Right ventricle myocardium superior (tissue), 1 donor: ENCODE data around the gene YWHAG. TPM values are rescaled to one million over a fixed set of nuclear protein-coding genes. Genes with fewer than 3 reads are reported as not detected.
"Not testable (repeated sequence)": the region's sequence is repeated elsewhere in the genome, so short reads cannot be mapped to it uniquely, and the experiment has no call there.

ENCODE experiments used
- ATAC-seq: fragments of 200-7000 bp; cut with Tn5 transposase; one replicate; pipeline ENCODE4 v1.9.1; 2020; ENCODE audit warnings: mild to moderate bottlenecking; ENCODE audit not compliant: poor library complexity
- DNase-seq: peaks from one replicate; pipeline ENCODE4 v3.0.0-alpha.2; 2020
- intact Hi-C: fragments of 100-400 bp; cut with DNase I; formaldehyde crosslinking; loops from one replicate; pipeline ENCODE4 v1.11.2; 2022
- total RNA-seq: library from RNA; stranded (reverse); fragmentation: NEBNext Ultra II Directional; extraction: Animal tissue kit (Norgen Biotek cat#: 25700); gene quantifications from one replicate; pipeline ENCODE4 v1.2.1, GENCODE V29; 2021
- donor health status: DM: no; HTN: yes; CAD: no; lungs with severe emphysema.

YWHAG gene
- total RNA-seq, 1 donor from 2014 or later, result 219 TPM

DNA sequence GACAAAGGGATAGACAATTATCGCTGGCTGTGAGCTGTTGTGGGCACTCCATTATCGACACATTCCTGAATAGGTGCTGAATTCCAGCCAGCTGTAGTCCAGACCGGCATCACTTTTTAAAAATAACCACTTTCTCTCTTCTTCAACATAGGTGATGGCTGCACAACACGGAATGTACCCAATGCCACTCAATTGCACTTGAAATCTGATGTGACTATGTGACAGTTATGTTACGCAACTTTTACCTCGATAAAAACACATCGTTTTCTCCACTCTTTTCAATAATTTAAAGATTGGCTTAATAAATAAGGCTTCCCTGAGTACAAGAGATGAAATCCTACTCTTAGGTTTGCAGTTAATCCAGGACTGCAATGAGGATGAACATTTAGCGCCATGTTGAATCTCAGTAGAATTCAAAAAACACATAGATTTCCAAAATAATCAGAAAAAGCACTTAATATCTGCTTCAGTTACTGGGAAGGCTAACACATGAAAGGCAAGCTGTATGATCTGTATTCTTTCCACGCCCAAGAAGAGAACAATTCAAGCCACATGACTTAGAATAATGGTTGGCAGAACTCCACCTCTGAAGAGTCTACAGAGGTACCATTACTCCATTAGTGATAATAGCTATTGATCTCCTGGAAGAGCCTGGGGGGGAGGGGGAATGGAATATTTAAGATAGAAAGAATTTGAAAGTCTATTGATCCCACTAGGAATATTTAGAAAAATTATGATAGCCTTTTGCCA is 3.6 kb downstream of the YWHAG start:
- ATAC-seq, result no peak
- DNase-seq, result no peak
- intact Hi-C loops, result no loop called here

DNA sequence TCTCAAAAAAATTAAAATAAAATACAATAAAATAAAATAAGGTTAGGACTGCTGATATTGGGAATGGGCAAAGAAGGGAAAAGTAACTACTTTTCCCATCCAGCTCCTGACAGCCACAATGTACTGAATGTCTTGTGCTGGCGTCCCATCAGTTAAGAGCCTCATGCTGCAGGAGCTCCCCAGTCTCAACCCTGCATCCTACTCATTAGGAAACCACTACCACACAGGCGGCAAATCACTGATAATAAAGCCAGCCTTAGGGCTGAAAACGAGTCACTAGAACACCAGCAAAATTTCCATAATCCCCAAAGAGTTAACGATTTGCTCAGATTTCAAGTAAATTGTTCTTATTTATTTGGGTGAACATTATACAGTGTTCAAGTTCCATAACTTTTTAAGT is 4.3 kb downstream of the YWHAG start:
- DNase-seq (no peak), ATAC-seq (no peak)
- intact Hi-C loops, result no loop called here

DNA sequence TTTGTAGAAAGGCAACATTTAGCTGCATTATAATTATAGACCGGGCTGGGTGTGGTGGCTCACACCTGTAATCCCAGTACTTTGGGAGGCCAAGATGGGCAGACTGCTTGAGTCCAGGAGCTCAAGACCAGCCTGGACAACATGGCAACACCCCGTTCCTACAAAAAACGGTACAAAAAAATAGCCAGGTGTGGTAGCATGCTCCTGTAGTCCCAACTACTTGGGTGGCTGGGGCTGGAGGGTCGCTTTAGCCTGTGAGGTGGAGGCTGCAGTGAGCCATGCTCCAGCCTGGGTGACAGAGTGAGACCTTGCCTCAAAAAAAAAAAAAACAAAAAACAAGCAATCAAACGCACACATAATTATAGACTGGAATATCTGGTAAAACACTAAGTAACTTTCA is 5.0 kb downstream of the YWHAG start:
- ATAC-seq, result no peak
- intact Hi-C loops, result no loop called here
- no peak for DNase-seq

DNA sequence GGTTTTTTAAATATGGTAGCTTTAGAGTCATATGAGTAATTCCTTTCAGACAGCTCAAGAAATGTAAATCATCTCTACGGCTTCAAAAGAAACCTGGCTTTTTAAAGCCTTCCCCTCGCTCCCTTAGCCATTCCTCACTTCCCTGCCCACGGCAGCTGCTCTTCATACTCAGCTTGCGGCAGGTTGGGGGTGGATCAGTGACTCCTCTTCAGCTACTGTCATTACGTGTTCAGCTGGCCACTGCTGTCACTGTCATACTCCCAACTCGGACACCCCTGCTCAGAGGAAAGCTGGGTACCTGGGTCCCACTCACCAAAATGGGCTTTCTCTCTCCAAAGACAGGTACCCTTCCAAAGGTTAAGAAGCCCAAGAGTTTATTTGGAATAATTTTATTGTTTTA is 6.6 kb downstream of the YWHAG start:
- DNase-seq (no peak), ATAC-seq (peak; percentile 9)
- intact Hi-C loops, result no loop called here

DNA sequence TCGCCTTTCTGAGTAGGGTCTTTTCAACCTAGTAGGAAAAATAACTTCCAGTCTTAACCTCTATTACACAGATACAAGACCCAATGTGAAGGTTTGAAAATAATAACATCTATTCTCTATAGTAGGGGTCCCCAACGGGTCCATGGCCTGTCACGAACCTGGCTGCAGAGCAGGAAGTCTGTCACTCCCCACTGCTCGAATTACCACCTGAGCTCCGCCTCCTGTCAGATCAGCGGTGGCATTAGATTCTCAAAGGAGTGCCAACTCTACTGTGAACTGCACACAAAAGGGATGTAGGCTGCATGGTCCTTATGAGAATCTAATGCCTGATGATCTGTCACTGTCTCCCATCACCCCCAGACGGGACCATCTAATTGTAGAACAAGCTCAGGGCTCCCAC is 7.4 kb downstream of the YWHAG start:
- ATAC-seq (no peak), DNase-seq (no peak)
- intact Hi-C loops, result no loop called here

DNA sequence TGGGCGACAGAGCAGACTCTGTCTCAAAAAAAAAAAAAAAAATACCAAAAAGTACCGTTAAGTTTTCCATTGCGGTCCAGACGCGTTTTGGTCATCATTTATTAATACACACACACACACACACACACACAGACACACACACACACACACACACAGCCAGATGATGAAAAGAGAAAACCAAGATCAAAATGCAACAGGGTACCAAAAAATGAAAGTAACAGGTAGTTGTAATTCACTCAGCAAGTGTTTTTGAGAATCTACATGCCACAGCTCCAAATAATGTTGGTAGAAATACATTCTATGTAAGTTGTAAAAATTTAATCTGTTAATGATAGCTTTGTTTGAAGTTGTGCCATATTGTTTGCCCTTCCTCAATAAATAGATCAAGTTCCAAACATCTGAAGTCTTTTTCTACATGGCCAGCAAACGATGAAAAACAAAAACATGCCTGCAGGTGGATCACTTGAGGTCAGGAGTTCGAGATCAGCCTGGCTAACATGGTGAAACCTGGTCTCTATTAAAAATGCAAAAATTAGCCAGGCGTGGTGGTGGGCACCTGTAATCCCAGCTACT is 9.4 kb downstream of the YWHAG start:
- ATAC-seq (no peak), DNase-seq (no peak)
- intact Hi-C loops, result no loop called here

DNA sequence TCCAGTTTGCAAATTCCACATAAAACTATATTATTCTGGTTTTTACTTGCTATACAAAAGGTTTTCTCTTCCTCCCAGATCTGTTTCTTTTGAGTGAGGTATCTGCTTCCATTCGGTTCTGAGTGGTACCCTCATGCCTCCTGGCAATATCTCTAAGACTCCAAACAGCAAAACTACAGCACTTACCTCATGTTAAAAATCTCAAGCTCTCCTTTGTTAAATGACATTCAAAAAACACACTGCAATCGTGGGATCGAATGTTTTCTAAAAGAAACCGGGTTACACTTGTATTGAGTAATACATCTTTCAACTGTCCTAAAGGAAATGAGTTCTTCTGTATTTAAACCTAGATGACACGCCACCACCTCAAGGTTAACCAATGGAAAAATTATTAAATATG is 11.1 kb downstream of the YWHAG start:
- intact Hi-C loops, result no loop called here
- ATAC-seq (no peak), DNase-seq (no peak)

DNA sequence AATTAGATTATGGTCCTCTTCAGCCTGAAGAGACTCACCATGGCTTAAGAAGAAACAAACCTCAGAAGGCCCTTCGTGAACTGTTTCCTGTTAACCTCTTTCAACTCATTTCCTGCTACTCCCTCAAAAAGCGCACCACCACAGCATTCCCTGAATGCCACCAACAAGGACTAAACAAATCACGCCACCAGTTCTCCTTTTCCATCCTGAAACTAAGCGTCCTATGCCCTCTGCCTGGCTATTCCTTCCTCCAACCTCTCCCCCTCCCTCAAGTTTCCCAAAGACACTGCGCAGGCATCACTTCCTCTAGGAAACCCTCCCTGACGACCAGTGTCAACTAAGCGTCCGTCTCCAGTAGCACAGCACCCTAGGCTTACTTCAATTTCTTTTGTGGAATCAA is 12.0 kb downstream of the YWHAG start:
- peak; percentile 13 for ATAC-seq
- DNase-seq, result no peak
- intact Hi-C loops, result no loop called here

DNA sequence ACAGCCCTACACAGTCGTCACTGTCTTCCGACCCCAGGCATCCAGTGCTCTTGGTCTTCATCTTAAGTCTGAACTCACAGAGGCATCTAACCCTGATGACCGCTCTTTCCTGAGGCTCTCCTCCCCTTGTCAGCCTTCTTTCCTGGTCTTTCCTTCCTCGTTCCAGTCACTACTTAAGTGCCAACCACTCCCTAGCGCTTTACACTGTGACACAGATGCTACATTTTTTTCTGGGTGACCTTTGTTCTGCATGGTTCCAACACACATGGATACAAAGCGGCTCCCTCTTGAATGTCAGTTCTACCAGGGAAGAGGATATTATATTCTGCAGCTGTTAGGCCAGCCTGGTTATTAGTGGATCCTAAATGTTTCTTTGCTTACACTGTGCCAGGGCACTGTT is 12.7 kb downstream of the YWHAG start:
- ATAC-seq (peak; percentile 43), DNase-seq (no peak)
- intact Hi-C loops, result no loop called here

DNA sequence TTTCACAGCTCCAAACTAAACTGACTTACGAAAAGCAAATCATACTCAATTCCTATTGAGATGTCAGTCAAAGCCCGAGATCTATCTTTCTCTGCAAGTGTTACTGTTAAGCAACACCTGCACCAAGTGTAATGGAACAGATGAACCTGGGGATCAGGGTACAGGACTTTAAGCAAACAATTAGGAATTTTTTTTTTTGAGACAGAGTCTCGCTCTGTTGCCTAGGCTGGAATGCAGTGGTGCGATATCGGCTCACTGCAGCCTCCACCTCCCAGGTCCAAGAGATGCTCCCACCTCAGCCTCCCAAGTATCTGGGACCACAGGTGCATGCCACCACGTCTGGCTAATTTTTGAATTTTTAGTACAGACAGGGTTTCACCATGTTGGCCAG is 14.9 kb downstream of the YWHAG start:
- DNase-seq, result no peak
- intact Hi-C loops, result no loop called here

DNA sequence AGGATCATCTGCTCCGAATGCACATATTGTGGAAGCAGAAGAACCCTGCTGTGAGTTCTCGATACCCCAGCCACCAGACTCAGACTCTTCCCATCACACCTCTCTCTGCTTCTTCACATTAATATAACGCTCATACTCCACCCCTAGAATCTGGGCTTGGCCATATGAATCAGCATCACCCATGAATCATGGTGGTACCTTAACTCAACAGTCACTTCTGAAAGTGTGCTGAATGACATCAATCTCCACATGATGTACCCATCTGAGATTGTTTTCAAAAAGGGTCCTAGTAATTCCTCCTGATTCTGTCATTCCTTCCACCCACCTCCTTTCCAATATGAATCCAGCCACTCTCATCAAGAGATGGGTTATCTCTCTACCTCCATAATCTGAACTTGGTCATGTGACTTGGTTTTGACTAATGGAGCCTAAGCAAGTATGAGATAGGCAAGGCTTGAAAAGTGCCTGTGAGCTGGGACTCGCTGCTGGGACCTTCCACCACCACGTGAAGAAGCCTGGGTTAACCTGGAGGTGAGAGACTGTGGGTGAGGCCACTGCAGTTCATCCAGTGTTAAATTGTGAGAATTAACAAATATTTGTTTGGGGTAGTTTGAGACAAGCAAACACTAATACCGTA is 15.4 kb downstream of the YWHAG start:
- intact Hi-C loops, result no loop called here
- ATAC-seq, result no peak
- DNase-seq, result no peak

More for the DNA sequence above, 14.9 kb downstream of the YWHAG start:
- no peak for ATAC-seq

DNA sequence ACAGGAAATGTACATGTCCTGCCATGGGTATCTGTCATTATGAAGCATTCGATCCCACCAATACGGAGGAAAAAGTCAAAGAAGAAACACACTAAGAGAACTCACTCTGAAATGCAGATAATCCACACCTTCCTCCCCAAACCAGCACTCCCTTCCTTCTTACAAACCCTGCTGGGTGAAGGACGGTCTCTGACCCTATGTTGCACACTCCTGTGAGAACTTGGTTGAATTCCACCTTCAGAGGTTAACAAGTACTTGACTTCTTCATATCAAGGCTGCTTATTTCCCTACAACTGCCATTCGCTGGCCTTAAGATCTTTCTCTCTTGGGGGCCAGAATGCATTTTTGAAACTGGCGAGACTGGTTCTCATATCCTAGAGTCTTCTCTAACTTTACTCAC is 16.6 kb downstream of the YWHAG start:
- intact Hi-C loops, result no loop called here
- DNase-seq (no peak), ATAC-seq (no peak)

DNA sequence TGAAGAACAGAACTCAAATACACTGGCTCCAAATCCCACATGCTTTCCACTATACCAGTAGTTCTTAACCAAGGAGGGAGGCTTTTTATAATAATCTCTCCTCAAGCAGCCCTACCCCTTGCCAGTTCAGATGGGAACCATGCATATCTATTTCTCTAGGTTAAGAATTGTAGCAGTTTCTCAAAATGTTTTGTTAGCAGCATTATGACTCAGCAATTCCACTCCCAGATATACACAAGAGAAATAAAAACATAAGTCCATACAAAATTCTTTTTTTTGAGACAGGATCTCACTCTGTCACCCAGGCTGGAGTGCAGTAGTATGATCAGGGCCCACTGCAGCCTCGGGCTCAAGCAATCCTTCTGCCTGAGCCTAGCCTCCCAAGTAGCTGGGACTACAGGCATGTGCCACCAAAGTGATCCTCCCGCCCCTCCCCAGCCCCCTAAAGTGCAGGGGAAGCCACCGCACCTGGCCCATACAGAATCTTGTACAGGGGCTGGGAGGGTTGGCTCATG is 18.1 kb downstream of the YWHAG start:
- intact Hi-C loops, result no loop called here

DNA sequence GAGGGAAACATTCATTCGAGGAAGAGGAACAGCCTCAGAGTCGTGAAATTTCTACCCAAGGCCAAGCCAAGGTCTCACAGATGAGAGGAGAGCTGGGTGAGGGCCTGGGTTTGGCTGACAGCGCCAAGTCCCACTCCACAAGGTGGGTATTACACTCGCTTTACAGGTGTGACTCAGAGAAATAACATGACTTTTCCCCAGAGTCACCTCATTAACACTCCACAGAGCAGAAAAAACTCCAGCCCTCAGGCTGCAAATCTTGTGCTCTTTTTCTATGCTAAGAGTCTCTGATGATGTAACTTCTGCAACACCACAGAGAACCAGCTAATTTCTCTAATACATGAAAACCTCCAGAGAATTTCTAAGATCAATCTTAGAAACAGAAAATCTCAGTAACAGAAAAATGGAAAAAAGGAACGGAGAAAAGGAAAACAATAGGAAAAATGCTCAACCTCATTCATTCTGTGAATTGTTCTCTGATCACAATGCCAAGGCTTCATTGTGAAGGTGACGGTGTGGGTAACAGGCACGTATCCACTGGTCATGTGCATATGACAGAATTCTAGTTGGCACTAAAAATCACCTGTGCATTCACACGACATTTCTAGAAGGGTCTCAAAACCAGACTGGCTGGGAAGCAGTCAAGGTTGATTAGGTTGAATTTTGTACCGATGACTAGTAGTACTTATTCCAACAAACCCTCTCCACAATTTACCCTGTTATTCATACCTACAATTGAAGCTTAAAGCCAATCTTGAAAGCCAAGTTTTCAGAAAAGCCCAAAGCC is 20.3 kb downstream of the YWHAG start:
- DNase-seq (no peak), ATAC-seq (no peak)
- intact Hi-C loops, result no loop called here

More for the DNA sequence above, 18.1 kb downstream of the YWHAG start:
- ATAC-seq, result no peak
- no peak for DNase-seq

DNA sequence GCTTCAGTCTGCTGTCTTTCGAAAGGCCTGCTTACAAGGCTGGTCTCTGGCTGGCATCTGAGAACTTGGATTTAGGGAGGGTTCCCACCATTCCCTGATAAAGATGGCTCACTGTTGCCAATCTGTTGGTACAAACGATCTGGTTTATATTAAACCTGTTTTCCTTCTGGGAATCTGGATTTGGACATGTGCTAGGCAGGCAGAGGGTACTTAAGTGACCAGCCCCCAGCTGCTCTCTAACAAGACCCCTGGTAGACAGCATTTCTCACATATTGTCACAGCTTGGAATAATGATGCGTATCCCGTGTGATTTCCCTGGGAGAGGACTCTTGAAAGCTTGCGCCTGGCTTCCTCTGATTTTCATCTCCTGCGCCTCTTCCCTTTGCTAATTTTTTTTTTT is 21.6 kb downstream of the YWHAG start:
- DNase-seq (no peak), ATAC-seq (no peak)
- intact Hi-C loops, result no loop called here

DNA sequence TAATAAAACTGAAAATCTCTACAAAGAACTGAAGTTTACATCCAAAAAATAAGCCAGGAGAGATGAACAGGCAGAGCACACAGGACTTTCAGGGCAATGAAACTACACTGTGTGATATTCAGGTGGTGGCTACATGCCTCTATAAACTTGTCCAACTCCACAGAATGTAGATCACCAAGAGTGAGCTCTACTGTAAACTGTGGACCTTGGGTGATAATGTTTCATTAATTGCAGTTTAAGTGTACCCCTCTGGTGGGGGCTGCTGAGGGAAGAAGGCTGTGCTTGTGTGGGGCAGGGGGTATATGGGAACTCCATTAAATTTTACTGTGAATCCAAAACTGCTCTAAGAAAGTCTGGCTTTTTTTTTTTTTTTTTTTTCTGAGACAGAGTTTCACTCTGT is 22.7 kb downstream of the YWHAG start:
- DNase-seq, result no peak

DNA sequence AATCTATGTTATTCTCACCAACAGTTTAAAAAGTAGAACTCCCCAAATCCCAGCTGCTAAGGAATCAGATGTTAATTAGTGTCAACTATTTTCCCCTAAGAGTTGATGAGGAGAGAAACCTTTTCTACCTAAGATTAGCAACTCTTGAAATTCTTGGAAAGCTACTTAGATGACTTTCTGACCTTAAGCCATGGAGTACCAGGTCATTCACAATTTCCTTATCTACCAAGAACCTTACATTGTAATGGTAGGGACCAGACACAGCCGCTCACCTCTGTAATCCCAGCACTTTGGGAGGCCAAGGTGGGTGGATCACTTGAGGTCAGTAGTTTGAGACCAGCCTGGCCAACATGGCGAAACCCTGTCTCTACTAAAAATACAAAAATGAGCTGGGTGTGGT is 23.4 kb downstream of the YWHAG start:
- ATAC-seq, DNase-seq, intact Hi-C loops: not testable (repeated sequence)

More for the DNA sequence above, 22.7 kb downstream of the YWHAG start:
- no peak for ATAC-seq
- intact Hi-C loops, result no loop called here

DNA sequence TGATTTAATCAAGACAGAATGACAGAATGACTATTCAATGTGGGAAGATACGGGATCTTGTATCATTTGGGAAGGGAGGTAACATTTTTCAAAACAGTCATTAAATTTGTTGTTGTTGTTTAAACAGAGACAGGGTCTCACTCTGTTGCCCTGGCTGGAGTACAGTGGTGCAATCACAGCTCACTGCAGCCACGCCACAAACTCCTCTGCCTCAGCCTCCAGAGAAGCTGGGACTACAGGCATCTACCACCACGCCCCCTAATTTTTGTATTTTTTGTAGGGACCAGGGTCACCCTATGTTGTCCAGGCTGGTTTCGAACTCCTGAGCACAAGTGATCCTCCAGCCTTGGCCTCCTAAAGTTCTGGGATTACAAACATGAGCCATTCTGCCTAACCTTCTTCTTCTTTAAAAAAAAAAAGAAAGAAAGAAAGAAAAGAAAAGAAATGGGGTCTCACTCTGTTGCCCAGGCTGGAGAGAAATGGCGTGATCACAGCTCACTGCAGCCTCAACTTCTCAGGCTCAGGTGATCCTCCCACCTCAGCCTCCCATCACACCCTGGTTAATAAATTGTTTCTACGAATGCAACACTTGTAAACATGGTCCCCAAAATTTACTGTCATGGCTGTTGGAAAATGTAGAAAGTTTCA is 24.3 kb downstream of the YWHAG start:
- intact Hi-C loops, result no loop called here
- ATAC-seq (no peak), DNase-seq (no peak)
